HEK293 (cell line): ENCODE data around the gene CEP112.

Experiments used
- CTCF ChIA-PET: fragments of 350-600 bp; formaldehyde crosslinking; extraction: SDS; loops from one replicate; lab custom pipeline; 2021; ENCODE audit warnings: antibody characterized with exemption; lab: Yijun Ruan, JAX
- POLR2A ChIA-PET: fragments of 300-600 bp; formaldehyde crosslinking; extraction: SDS; loops from one replicate; lab custom pipeline; 2020; ENCODE audit warnings: antibody characterized with exemption, inconsistent platforms; lab: Yijun Ruan, JAX
- H3K27ac ChIP-seq: fragments of 200-500 bp; sonication (Bioruptor generic); 2 replicates; pipeline ENCODE4 v1.5.1; 2014; ENCODE audit warnings: low read depth, low read length, control low read depth, inconsistent platforms; ENCODE audit errors: extremely low read depth
- H3K36me3 ChIP-seq, 2 experiments: fragments of 200-500 bp in 1 of 2; sonication (Bioruptor generic) in 1 of 2; 1 replicate in 1 of 2; 2 replicates in 1 of 2; pipeline ENCODE4 v1.5.1; 2014 to 2017; ENCODE audit warnings: inconsistent platforms in 2 of 2, low read length in 2 of 2; ENCODE audit not compliant: control insufficient read depth in 2 of 2, insufficient read depth in 1 of 2
- H3K4me1 ChIP-seq: fragments of 200-500 bp; sonication (Bioruptor generic); 2 replicates; pipeline ENCODE4 v1.5.1; 2014; ENCODE audit warnings: mild to moderate bottlenecking, low read length, inconsistent platforms; ENCODE audit not compliant: control insufficient read depth, insufficient read depth
- H3K4me3 ChIP-seq: 2 replicates; pipeline ENCODE4 v1.5.1; 2011; ENCODE audit warnings: low read depth, mild to moderate bottlenecking, control low read depth, low read length, moderate library complexity
- H3K9me3 ChIP-seq: fragments of 200-500 bp; sonication (Bioruptor generic); 2 replicates; pipeline ENCODE4 v1.5.1; 2014; ENCODE audit warnings: low read depth, low read length, inconsistent platforms; ENCODE audit not compliant: control insufficient read depth, insufficient read depth
- SETDB1 ChIP-seq: IDR thresholded peaks from one replicate; pipeline ENCODE4 v1.6.1; 2017; ENCODE audit warnings: mild to moderate bottlenecking, low read length, moderate library complexity, mixed read lengths; ENCODE audit not compliant: insufficient read length
- SP2 ChIP-seq: fragments of 450-650 bp; formaldehyde crosslinking; IDR thresholded peaks from 2 replicates; pipeline ENCODE4 v1.5.1; 2016; ENCODE audit warnings: missing biosample characterization, missing genetic modification characterization
- TCF7L2 ChIP-seq: IDR thresholded peaks from 2 replicates; pipeline ENCODE4 v1.6.1; 2011; ENCODE audit warnings: low read depth, mild to moderate bottlenecking, inconsistent platforms, low read length, moderate library complexity, borderline replicate concordance
- TRIM28 ChIP-seq: IDR thresholded peaks from 2 replicates; pipeline ENCODE4 v1.6.1; 2011; ENCODE audit warnings: low read length, control low read depth, borderline replicate concordance
- ZEB2 ChIP-seq: fragments of 450-650 bp; formaldehyde crosslinking; IDR thresholded peaks from 2 replicates; pipeline ENCODE4 v1.5.1; 2016; ENCODE audit warnings: missing biosample characterization, missing genetic modification characterization
- ZNF121 ChIP-seq: fragments of 450-650 bp; formaldehyde crosslinking; IDR thresholded peaks from 2 replicates; pipeline ENCODE4 v1.5.1; 2016; ENCODE audit warnings: missing biosample characterization, missing genetic modification characterization
- ZNF146 ChIP-seq: fragments of 450-650 bp; formaldehyde crosslinking; IDR thresholded peaks from 2 replicates; pipeline ENCODE4 v1.5.1; 2016; ENCODE audit warnings: missing biosample characterization, missing genetic modification characterization
- ZNF174 ChIP-seq: fragments of 450-650 bp; formaldehyde crosslinking; IDR thresholded peaks from 2 replicates; pipeline ENCODE4 v1.5.0; 2017; ENCODE audit warnings: missing biosample characterization, mild to moderate bottlenecking, missing genetic modification characterization
- ZNF248 ChIP-seq: fragments of 450-650 bp; formaldehyde crosslinking; IDR thresholded peaks from 2 replicates; pipeline ENCODE4 v1.5.1; 2017; ENCODE audit warnings: missing biosample characterization, missing genetic modification characterization
- ZNF426 ChIP-seq: fragments of 450-650 bp; formaldehyde crosslinking; IDR thresholded peaks from 2 replicates; pipeline ENCODE4 v1.5.1; 2017; ENCODE audit warnings: missing biosample characterization, missing genetic modification characterization, mild to moderate bottlenecking, inconsistent platforms, moderate library complexity
- ZNF585B ChIP-seq: fragments of 450-650 bp; formaldehyde crosslinking; IDR thresholded peaks from 2 replicates; pipeline ENCODE4 v1.5.1; 2016; ENCODE audit warnings: missing biosample characterization, missing genetic modification characterization
- ZNF626 ChIP-seq: fragments of 450-650 bp; sonication (Bioruptor Pico); formaldehyde crosslinking; IDR thresholded peaks from 2 replicates; pipeline ENCODE4 v1.5.1; 2018; ENCODE audit warnings: missing biosample characterization, missing genetic modification characterization, inconsistent platforms
- ZNF654 ChIP-seq: fragments of 450-650 bp; formaldehyde crosslinking; IDR thresholded peaks from 2 replicates; pipeline ENCODE4 v1.5.1; 2016; ENCODE audit warnings: low read depth, missing biosample characterization, missing genetic modification characterization
- ZNF670 ChIP-seq: fragments of 450-650 bp; formaldehyde crosslinking; IDR thresholded peaks from 2 replicates; pipeline ENCODE4 v1.5.1; 2016; ENCODE audit warnings: missing biosample characterization, missing genetic modification characterization, low read depth
- ZNF830 ChIP-seq: fragments of 450-650 bp; IDR thresholded peaks from 2 replicates; pipeline ENCODE4 v1.5.0; 2018; ENCODE audit warnings: missing biosample characterization, missing genetic modification characterization, low read depth, mild to moderate bottlenecking, moderate library complexity
- TF ChIP-seq, protein P1 (sequence below): fragments of 450-650 bp; formaldehyde crosslinking; IDR thresholded peaks from 2 replicates; pipeline ENCODE4 v1.5.1; 2016; ENCODE audit warnings: missing biosample characterization, missing genetic modification characterization, borderline replicate concordance
- TF ChIP-seq, protein P2 (sequence below): fragments of 450-650 bp; formaldehyde crosslinking; IDR thresholded peaks from 2 replicates; pipeline ENCODE4 v1.5.1; 2017; ENCODE audit warnings: missing biosample characterization, missing genetic modification characterization
- TF ChIP-seq, protein P3 (sequence below): fragments of 450-650 bp; formaldehyde crosslinking; IDR thresholded peaks from 2 replicates; pipeline ENCODE4 v1.5.1; 2016; ENCODE audit warnings: missing biosample characterization, missing genetic modification characterization

CEP112 gene

DNA sequence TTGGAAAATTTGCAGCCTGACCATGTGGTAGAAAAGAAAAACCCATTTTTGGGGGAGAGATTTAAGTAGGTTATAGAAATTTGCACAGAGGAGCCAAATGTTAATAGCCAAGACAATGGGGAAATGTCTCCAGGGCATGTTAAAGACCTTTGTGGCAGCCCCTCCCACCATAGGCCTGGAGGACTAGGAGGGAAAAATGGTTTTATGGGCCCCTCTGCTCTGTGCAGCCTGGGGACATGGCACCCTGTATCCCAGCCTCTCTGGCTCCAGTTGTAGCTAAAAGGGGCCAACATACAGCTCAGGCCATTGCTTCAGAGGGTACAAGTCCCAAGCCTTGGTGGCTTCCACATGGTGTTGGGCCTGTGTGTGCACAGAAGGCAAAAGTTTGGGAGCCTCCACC lies 384.6 kb downstream of the CEP112 start (continued):
- TF ChIP-seq SP2 (no peak), ZNF248 (no peak), TRIM28 (peak; percentile 26; the same call in 1 of the 2 replicates), ZNF585B (tag by site-specific recombination) (peak; percentile 85)

DNA sequence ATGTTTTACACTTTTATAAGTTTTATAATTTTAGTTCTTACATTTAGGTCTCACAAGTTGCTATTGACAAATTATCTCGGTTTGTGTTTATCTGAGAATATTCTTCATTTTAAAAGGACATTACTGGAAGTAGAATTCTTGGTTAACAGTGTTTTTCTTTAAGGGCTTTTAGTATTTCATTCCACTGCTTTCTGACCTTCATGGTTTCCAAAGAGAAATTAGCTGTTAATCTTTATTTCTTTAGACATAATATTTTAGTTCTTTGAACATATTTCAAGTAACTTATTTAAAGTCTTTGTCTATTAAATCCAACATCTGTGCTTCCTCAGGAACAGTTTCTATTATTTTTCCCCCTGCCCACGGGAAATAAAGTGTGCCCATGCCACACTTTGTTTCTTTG lies 390.4 kb downstream of the CEP112 start:
- Histone ChIP-seq H3K9me3 (no peaks in the 10 kb centered on the region), H3K4me3 (no peak overlapping the region), H3K27ac (no peak overlapping the region), H3K36me3 (no peaks in the 10 kb centered on the region), H3K4me1 (no peaks in the 10 kb centered on the region)
- CTCF ChIA-PET = no interaction called here
- POLR2A ChIA-PET = no interaction called here
- TF ChIP-seq ZEB2 (no peak), ZNF626 (tag by site-specific recombination) (0 out of 2 replicates have a peak, but pooled peaks have one; percentile 15), SETDB1 (peak; percentile 89)
- TF ChIP-seq, protein P1, sequence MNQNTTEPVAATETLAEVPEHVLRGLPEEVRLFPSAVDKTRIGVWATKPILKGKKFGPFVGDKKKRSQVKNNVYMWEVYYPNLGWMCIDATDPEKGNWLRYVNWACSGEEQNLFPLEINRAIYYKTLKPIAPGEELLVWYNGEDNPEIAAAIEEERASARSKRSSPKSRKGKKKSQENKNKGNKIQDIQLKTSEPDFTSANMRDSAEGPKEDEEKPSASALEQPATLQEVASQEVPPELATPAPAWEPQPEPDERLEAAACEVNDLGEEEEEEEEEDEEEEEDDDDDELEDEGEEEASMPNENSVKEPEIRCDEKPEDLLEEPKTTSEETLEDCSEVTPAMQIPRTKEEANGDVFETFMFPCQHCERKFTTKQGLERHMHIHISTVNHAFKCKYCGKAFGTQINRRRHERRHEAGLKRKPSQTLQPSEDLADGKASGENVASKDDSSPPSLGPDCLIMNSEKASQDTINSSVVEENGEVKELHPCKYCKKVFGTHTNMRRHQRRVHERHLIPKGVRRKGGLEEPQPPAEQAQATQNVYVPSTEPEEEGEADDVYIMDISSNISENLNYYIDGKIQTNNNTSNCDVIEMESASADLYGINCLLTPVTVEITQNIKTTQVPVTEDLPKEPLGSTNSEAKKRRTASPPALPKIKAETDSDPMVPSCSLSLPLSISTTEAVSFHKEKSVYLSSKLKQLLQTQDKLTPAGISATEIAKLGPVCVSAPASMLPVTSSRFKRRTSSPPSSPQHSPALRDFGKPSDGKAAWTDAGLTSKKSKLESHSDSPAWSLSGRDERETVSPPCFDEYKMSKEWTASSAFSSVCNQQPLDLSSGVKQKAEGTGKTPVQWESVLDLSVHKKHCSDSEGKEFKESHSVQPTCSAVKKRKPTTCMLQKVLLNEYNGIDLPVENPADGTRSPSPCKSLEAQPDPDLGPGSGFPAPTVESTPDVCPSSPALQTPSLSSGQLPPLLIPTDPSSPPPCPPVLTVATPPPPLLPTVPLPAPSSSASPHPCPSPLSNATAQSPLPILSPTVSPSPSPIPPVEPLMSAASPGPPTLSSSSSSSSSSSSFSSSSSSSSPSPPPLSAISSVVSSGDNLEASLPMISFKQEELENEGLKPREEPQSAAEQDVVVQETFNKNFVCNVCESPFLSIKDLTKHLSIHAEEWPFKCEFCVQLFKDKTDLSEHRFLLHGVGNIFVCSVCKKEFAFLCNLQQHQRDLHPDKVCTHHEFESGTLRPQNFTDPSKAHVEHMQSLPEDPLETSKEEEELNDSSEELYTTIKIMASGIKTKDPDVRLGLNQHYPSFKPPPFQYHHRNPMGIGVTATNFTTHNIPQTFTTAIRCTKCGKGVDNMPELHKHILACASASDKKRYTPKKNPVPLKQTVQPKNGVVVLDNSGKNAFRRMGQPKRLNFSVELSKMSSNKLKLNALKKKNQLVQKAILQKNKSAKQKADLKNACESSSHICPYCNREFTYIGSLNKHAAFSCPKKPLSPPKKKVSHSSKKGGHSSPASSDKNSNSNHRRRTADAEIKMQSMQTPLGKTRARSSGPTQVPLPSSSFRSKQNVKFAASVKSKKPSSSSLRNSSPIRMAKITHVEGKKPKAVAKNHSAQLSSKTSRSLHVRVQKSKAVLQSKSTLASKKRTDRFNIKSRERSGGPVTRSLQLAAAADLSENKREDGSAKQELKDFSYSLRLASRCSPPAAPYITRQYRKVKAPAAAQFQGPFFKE (tag by site-specific recombination) = no peak
- TF ChIP-seq, all 188 proteins: peak for 2

DNA sequence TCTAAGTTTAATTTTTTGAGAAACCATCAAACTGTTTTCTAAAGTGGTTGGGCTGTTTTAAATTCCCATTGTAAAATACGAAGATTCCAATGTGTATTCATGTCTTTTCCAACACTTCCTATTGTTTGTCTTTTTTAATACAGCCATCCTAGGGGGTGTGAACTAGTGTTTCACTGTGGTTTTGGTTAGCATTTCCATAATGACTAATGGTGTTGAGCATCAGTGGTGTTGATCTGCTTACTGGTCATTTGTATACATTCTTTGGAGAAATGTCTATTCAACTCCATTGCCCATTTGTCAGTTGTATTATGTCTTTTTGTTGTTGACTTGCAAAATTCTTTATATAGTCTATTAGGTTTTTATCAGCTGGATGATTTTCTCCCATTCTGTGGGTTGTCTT lies 391.3 kb downstream of the CEP112 start:
- no peaks in the 10 kb centered on the region for H3K36me3 ChIP-seq
- no peak overlapping the region for H3K27ac ChIP-seq
- POLR2A ChIA-PET = no interaction called here
- no peaks in the 10 kb centered on the region for H3K9me3 ChIP-seq
- no peaks in the 10 kb centered on the region for H3K4me1 ChIP-seq
- CTCF ChIA-PET = no interaction called here
- H3K4me3 ChIP-seq = no peak overlapping the region
- TF ChIP-seq ZNF670 (tag by site-specific recombination) (no peak), ZNF146 (no peak), ZNF174 (tag by site-specific recombination) (no peak), ZNF654 (tag by site-specific recombination) (no peak), ZNF830 (tag by site-specific recombination) (no peak), ZNF426 (tag by site-specific recombination) (no peak), ZNF121 (no peak), TCF7L2 (no peak)
- TF ChIP-seq, protein P2, sequence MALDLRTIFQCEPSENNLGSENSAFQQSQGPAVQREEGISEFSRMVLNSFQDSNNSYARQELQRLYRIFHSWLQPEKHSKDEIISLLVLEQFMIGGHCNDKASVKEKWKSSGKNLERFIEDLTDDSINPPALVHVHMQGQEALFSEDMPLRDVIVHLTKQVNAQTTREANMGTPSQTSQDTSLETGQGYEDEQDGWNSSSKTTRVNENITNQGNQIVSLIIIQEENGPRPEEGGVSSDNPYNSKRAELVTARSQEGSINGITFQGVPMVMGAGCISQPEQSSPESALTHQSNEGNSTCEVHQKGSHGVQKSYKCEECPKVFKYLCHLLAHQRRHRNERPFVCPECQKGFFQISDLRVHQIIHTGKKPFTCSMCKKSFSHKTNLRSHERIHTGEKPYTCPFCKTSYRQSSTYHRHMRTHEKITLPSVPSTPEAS (tag by site-specific recombination) = no peak
- TF ChIP-seq, protein P3, sequence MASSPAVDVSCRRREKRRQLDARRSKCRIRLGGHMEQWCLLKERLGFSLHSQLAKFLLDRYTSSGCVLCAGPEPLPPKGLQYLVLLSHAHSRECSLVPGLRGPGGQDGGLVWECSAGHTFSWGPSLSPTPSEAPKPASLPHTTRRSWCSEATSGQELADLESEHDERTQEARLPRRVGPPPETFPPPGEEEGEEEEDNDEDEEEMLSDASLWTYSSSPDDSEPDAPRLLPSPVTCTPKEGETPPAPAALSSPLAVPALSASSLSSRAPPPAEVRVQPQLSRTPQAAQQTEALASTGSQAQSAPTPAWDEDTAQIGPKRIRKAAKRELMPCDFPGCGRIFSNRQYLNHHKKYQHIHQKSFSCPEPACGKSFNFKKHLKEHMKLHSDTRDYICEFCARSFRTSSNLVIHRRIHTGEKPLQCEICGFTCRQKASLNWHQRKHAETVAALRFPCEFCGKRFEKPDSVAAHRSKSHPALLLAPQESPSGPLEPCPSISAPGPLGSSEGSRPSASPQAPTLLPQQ (tag by site-specific recombination) = no peak
- TF ChIP-seq, protein P1 (tag by site-specific recombination) = no peak
